B cell (primary cell): ENCODE data around the gene CTNNA2. TPM values are rescaled to one million over a fixed set of nuclear protein-coding genes. Genes with fewer than 3 reads are reported as not detected.

Experiments used
- ATAC-seq: fragments of 200-7000 bp; cut with Tn5 transposase; one replicate; pipeline ENCODE4 v1.10.0; 2021; ENCODE audit warnings: low read depth, mild to moderate bottlenecking, moderate number of reproducible peaks, moderate library complexity
- CTCF ChIA-PET: fragments of 350-600 bp; sonication (Branson Sonifier 250); formaldehyde crosslinking; loops from one replicate; lab custom pipeline; 2021; ENCODE audit warnings: antibody characterized with exemption, inconsistent platforms; lab: Charles Lee
- POLR2A ChIA-PET: fragments of 350-600 bp; sonication (Branson Sonifier 250); formaldehyde crosslinking; loops from one replicate; lab custom pipeline; 2021; ENCODE audit warnings: antibody characterized with exemption; lab: Charles Lee
- DNase-seq: peaks from one replicate; pipeline ENCODE4 v3.0.0; 2013
- H2AFZ ChIP-seq: 2 replicates; pipeline ENCODE4 v1.6.1; 2012; ENCODE audit warnings: mild to moderate bottlenecking, low read depth, low read length; ENCODE audit not compliant: insufficient read depth, poor library complexity, severe bottlenecking
- H3K27ac ChIP-seq, 2 donors: 1 replicate in 1 of 2; 2 replicates in 1 of 2; pipeline ENCODE4 v1.5.1; 2012 to 2013; ENCODE audit warnings: low read length in 2 of 2, mild to moderate bottlenecking in 2 of 2, moderate library complexity in 1 of 2
- H3K27me3 ChIP-seq, 4 experiments: fragments of 200-600 bp in 1 of 4; sonication (generic) in 1 of 4; replicated peaks in 1 of 4; 1 replicate in 2 of 4; 2 replicates in 2 of 4; pipeline versions ENCODE4 v1.6.1 to v1.7.0; 2013 to 2016; ENCODE audit warnings: low read length in 3 of 4, mild to moderate bottlenecking in 2 of 4, mixed read lengths in 1 of 4, moderate library complexity in 1 of 4; ENCODE audit not compliant: insufficient read depth in 4 of 4, control insufficient read depth in 3 of 4; ENCODE audit errors: control extremely low read depth in 1 of 4
- H3K36me3 ChIP-seq, 2 experiments: replicated peaks in 1 of 2; 1 replicate in 1 of 2; 2 replicates in 1 of 2; pipeline versions ENCODE4 v1.6.1 to v1.7.1; 2013; ENCODE audit warnings: low read length in 1 of 2; ENCODE audit not compliant: insufficient read depth in 2 of 2, control insufficient read depth in 1 of 2; ENCODE audit errors: control extremely low read depth in 1 of 2, extremely low read depth in 1 of 2
- H3K4me1 ChIP-seq, 2 donors: fragments of 200-600 bp in 1 of 2; sonication (generic) in 1 of 2; 1 replicate in 1 of 2; 2 replicates in 1 of 2; pipeline versions ENCODE4 v1.5.1 to v1.6.1; 2013 to 2017; ENCODE audit warnings: low read length in 2 of 2; ENCODE audit not compliant: control insufficient read depth in 2 of 2, insufficient read depth in 2 of 2
- H3K4me2 ChIP-seq: replicated peaks from 2 replicates; pipeline ENCODE3; 2012; ENCODE audit warnings: mild to moderate bottlenecking, low read depth, low read length; ENCODE audit not compliant: poor library complexity, severe bottlenecking
- H3K4me3 ChIP-seq, 5 experiments: fragments of 200-600 bp in 1 of 5; sonication (generic) in 1 of 5; 1 replicate in 3 of 5; 2 replicates in 2 of 5; pipeline versions ENCODE4 v1.5.1 to v1.7.0; 2011 to 2016; ENCODE audit warnings: low read length in 4 of 5, mild to moderate bottlenecking in 4 of 5, low read depth in 2 of 5, control low read depth in 1 of 5, moderate library complexity in 1 of 5; ENCODE audit not compliant: insufficient read depth in 1 of 5; ENCODE audit errors: control extremely low read depth in 1 of 5, extremely low read depth in 1 of 5
- H3K79me2 ChIP-seq: fragments of 200-600 bp; sonication (generic); one replicate; pipeline ENCODE4 v1.6.0; 2016; ENCODE audit warnings: low read length; ENCODE audit not compliant: control insufficient read depth, insufficient read depth
- H3K9ac ChIP-seq: fragments of 200-600 bp; sonication (generic); 2 replicates; pipeline ENCODE4 v1.6.1; 2017; ENCODE audit warnings: mild to moderate bottlenecking, low read length, moderate library complexity
- H3K9me3 ChIP-seq, 3 donors: one replicate each; pipeline versions ENCODE4 v1.6.1 to v1.7.1; 2013; ENCODE audit warnings: low read length in 2 of 3; ENCODE audit not compliant: control insufficient read depth in 2 of 3, insufficient read depth in 1 of 3; ENCODE audit errors: control extremely low read depth in 1 of 3
- H4K20me1 ChIP-seq: 2 replicates; pipeline ENCODE4 v1.6.0; 2012; ENCODE audit warnings: mild to moderate bottlenecking, low read length; ENCODE audit not compliant: insufficient read depth, control insufficient read depth, poor library complexity, severe bottlenecking
- H3K27ac Mint-ChIP-seq: one replicate; pipeline ENCODE4 v1.8.0; 2021; ENCODE audit warnings: mixed read lengths
- H3K27me3 Mint-ChIP-seq: one replicate; pipeline ENCODE4 v1.8.0; 2021; ENCODE audit warnings: mixed read lengths
- H3K4me1 Mint-ChIP-seq: one replicate; pipeline ENCODE4 v1.8.0; 2021; ENCODE audit warnings: mixed read lengths
- H3K4me3 Mint-ChIP-seq: one replicate; pipeline ENCODE4 v1.8.0; 2021; ENCODE audit warnings: mixed read lengths
- H3K9me3 Mint-ChIP-seq: one replicate; pipeline ENCODE4 v1.8.0; 2022; ENCODE audit warnings: mixed read lengths; ENCODE audit not compliant: insufficient read depth
- CTCF ChIP-seq: fragments of 200-600 bp; IDR thresholded peaks from one replicate; pipeline ENCODE4 v1.8.0; 2022; ENCODE audit warnings: antibody characterized with exemption, mild to moderate bottlenecking
- EZH2 ChIP-seq: IDR thresholded peaks from 2 replicates; pipeline ENCODE4 v1.6.1; 2012; ENCODE audit warnings: borderline replicate concordance, low read depth, mild to moderate bottlenecking, moderate library complexity, low read length; ENCODE audit not compliant: insufficient read depth, poor library complexity, severe bottlenecking
- WGBS: methylation state at CpG from one replicate; pipeline ENCODE4 v1.1.5; 2013; ENCODE audit warnings: missing lambda C conversion rate; ENCODE audit not compliant: insufficient coverage; 5-methylcytosine and 5-hydroxymethylcytosine counted together
- intact Hi-C: fragments of 100-400 bp; cut with micrococcal nuclease; formaldehyde crosslinking; loops from one replicate; pipeline ENCODE4 v1.10.0; 2022
- polyA plus RNA-seq: library from polyadenylated mRNA; depleted of rRNA; stranded (reverse); fragments of >200 nt; gene quantifications from 2 replicates; pipeline ENCODE4 v1.2.3, GENCODE V29; 2012
- total RNA-seq, 2 donors: library from RNA; stranded (reverse); fragments of 120-200 nt in 1 of 2; gene quantifications; 1 replicate in 1 of 2; 2 replicates in 1 of 2; pipeline versions ENCODE4 v1.2.3 to v1.2.4, GENCODE V29; 2013 to 2022

The CTNNA2 gene
- total and polyA plus RNA-seq, 2 donors (not counting 1 experiment from before 2014, with no cell fraction given), result not detected

- WGBS, result 100% methylated on average over 5 of the region's 5 CpGs
- H3K27me3 ChIP-seq, result no peaks in the 10 kb centered on the region
- no peaks in the 10 kb centered on the region for H3K9me3 ChIP-seq
- no peaks in the 10 kb centered on the region for H3K4me1 ChIP-seq
- Mint-ChIP-seq H3K27me3 (no peaks in the 10 kb centered on the region), H3K4me3 (no peak overlapping the region), H3K9me3 (peaks cover 2% of the 10 kb centered on the region), H3K27ac (no peak overlapping the region), H3K4me1 (no peaks in the 10 kb centered on the region)
- H4K20me1 ChIP-seq, result no peaks in the 10 kb centered on the region
- H3K27ac ChIP-seq, result no peak overlapping the region
- POLR2A ChIA-PET, result no interaction called here
- no peak overlapping the region for H2AFZ ChIP-seq
- no peak overlapping the region for H3K4me3 ChIP-seq
- TF ChIP-seq EZH2 (no peak), CTCF (no peak)
- DNase-seq, result no peak
- CTCF ChIA-PET, result interaction anchor here (0.6 kb wide), 1 partner anchor 16 kb away, joined by 3 read pairs; no protein-coding TSS in a partner anchor
- H3K36me3 ChIP-seq, result no peaks in the 10 kb centered on the region
- ATAC-seq, result no peak
- intact Hi-C loops, result no loop called here
- H3K9ac ChIP-seq, result no peak overlapping the region
- H3K79me2 ChIP-seq, result no peaks in the 10 kb centered on the region
- no peak overlapping the region for H3K4me2 ChIP-seq
Observed at GRCh38 chr2:80437959-80438358, 925.1 kb downstream of the CTNNA2 start.

- H3K4me3 ChIP-seq, result no peak overlapping the region
- TF ChIP-seq CTCF, result no peak
- no peak for TF ChIP-seq EZH2
- H3K9me3 ChIP-seq, result no peaks in the 10 kb centered on the region
- H3K79me2 ChIP-seq, result no peaks in the 10 kb centered on the region
- ATAC-seq (no peak), DNase-seq (no peak)
- Mint-ChIP-seq H3K27ac (no peak overlapping the region), H3K4me3 (no peak overlapping the region), H3K4me1 (no peaks in the 10 kb centered on the region), H3K9me3 (peaks cover 2% of the 10 kb centered on the region), H3K27me3 (no peaks in the 10 kb centered on the region)
- CTCF ChIA-PET, result no interaction called here
- POLR2A ChIA-PET, result no interaction called here
- no peaks in the 10 kb centered on the region for H3K36me3 ChIP-seq
- H4K20me1 ChIP-seq, result no peaks in the 10 kb centered on the region
- WGBS, result no CpG with 5 or more reads among the region's 2 CpGs
- H2AFZ ChIP-seq, result no peak overlapping the region
- H3K27ac ChIP-seq, result no peak overlapping the region
- no peaks in the 10 kb centered on the region for H3K4me1 ChIP-seq
- no peaks in the 10 kb centered on the region for H3K27me3 ChIP-seq
- intact Hi-C loops, result no loop called here
- no peak overlapping the region for H3K9ac ChIP-seq
- no peak overlapping the region for H3K4me2 ChIP-seq
Observed at GRCh38 chr2:80438686-80439085, 925.8 kb downstream of the CTNNA2 start.
